Upper lobe of left lung (tissue), 6 donors: ENCODE data around the gene SAMD9L. TPM values are rescaled to one million over a fixed set of nuclear protein-coding genes. Genes with fewer than 3 reads are reported as not detected.
A peak's percentile ranks its signal among the peaks of the same experiment; 100 is the strongest.

ENCODE experiments used
- ATAC-seq, 2 donors: fragments of 200-7000 bp; cut with Tn5 transposase; one replicate each; pipeline ENCODE4 v1.9.1; 2022; ENCODE audit warnings: mild to moderate bottlenecking in 2 of 2, moderate library complexity in 2 of 2; ENCODE audit not compliant: low FRiP score in 2 of 2
- DNase-seq, 2 donors: peaks; one replicate each; pipeline ENCODE4 v3.0.0-alpha.2; 2019 to 2020
- H3K27ac ChIP-seq, 4 donors: fragments of 200-600 bp; sonication (generic); one replicate each; pipeline ENCODE4 v1.5.1; 2016 to 2019
- H3K27me3 ChIP-seq, 4 donors: fragments of 200-600 bp; sonication (generic); one replicate each; pipeline ENCODE4 v1.5.1; 2017 to 2019
- H3K36me3 ChIP-seq, 4 donors: fragments of 200-600 bp; sonication (generic); one replicate each; pipeline ENCODE4 v1.5.1; 2016 to 2019
- H3K4me1 ChIP-seq, 4 donors: fragments of 200-600 bp; sonication (generic); one replicate each; pipeline ENCODE4 v1.5.1; 2018 to 2019
- H3K4me3 ChIP-seq, 4 donors: fragments of 200-600 bp; sonication (generic); one replicate each; pipeline ENCODE4 v1.5.1; 2017 to 2019; ENCODE audit warnings: mild to moderate bottlenecking in 2 of 4, moderate library complexity in 1 of 4
- H3K9me3 ChIP-seq, 4 donors: fragments of 200-600 bp; sonication (generic); one replicate each; pipeline ENCODE4 v1.5.1; 2018 to 2019
- CTCF ChIP-seq, 6 experiments: fragments of 450-650 bp in 4 of 6; fragments of 200-600 bp in 2 of 6; sonication (generic) in 2 of 6; IDR thresholded peaks; one replicate each; pipeline ENCODE4 v1.5.1; 2016 to 2019; ENCODE audit warnings: antibody characterized with exemption in 6 of 6
- EP300 ChIP-seq, 4 donors: sonication (generic); formaldehyde crosslinking; IDR thresholded peaks; one replicate each; pipeline ENCODE4 v1.5.1; 2017; ENCODE audit warnings: antibody characterized with exemption in 4 of 4, control low read depth in 2 of 4
- POLR2A ChIP-seq, 4 donors: fragments of 450-650 bp; IDR thresholded peaks; one replicate each; pipeline ENCODE4 v1.5.1; 2016 to 2017; ENCODE audit warnings: antibody characterized with exemption in 4 of 4, mild to moderate bottlenecking in 2 of 4
- POLR2AphosphoS5 ChIP-seq, 2 donors: sonication (generic); formaldehyde crosslinking; IDR thresholded peaks; one replicate each; pipeline ENCODE4 v1.5.1; 2017; ENCODE audit warnings: antibody characterized with exemption in 2 of 2
- WGBS, 2 donors: methylation state at CpG; one replicate each; pipeline ENCODE4 v1.1.5; 2017 to 2018; 5-methylcytosine and 5-hydroxymethylcytosine counted together
- total RNA-seq, 6 donors: library from RNA; depleted of rRNA in 4 of 6; stranded (reverse); fragments of >200 nt in 4 of 6; gene quantifications; one replicate each; pipeline versions ENCODE4 v1.1.0 to v1.2.1, GENCODE V29; 2016 to 2021
- donor health status: DM: no; HTN: no; CAD: no; lungs with moderate emphysema.
- donor health status: DM: no; HTN: yes; CAD: no; lungs with severe emphysema.

The SAMD9L gene
- total RNA-seq, 6 donors from 2014 or later, result 20.7 to 50.6 (median 32.5) TPM

GRCh38 chr7:93120592-93121549 lies 27.3 kb downstream of the SAMD9L start:
- TF ChIP-seq POLR2A (IDR thresholded peaks at IDR 0.05) (no peak), POLR2AphosphoS5 (IDR thresholded peaks at IDR 0.05) (no peak), CTCF (IDR thresholded peaks at IDR 0.05) (no peak), EP300 (IDR thresholded peaks at IDR 0.05) (no peak)
- ATAC-seq, result no peak
- peaks cover 13 to 18% (median 16%) of the 10 kb centered on the region in 4 donors for H3K4me1 ChIP-seq
- no peaks in the 10 kb centered on the region for H3K9me3 ChIP-seq
- no peaks in the 10 kb centered on the region for H3K27me3 ChIP-seq
- no peak overlapping the region for H3K27ac ChIP-seq
- no peaks in the 10 kb centered on the region for H3K36me3 ChIP-seq
- 92 to 95% methylated on average over 7 to 12 of the region's 12 CpGs for WGBS, 2 donors
- peak in 1 of 2 donors; percentile 15 for DNase-seq
- no peak overlapping the region for H3K4me3 ChIP-seq

- Histone ChIP-seq H3K9me3 (no peaks in the 10 kb centered on the region), H3K27ac (no peak overlapping the region), H3K36me3 (peaks cover 0 to 9% (median 0%) of the 10 kb centered on the region in 4 donors), H3K4me3 (no peak overlapping the region), H3K4me1 (peaks cover 13 to 20% (median 16%) of the 10 kb centered on the region in 4 donors), H3K27me3 (no peaks in the 10 kb centered on the region)
- DNase-seq (no peak), ATAC-seq (no peak)
- WGBS, 2 donors, result 90 to 97% methylated on average over 4 of the region's 4 CpGs
- TF ChIP-seq CTCF (IDR thresholded peaks at IDR 0.05) (no peak), EP300 (IDR thresholded peaks at IDR 0.05) (no peak), POLR2A (IDR thresholded peaks at IDR 0.05) (no peak), POLR2AphosphoS5 (IDR thresholded peaks at IDR 0.05) (no peak)
Observed at GRCh38 chr7:93119191-93119905, 28.8 kb downstream of the SAMD9L start.

GRCh38 chr7:93117852-93118530 lies 30.2 kb downstream of the SAMD9L start, which contains the start of gene SAMD9:
TSS of gene SAMD9 (minus strand) at chr7:93117979. CDS start at chr7:93106097, 11,882 bp downstream.
- no peaks in the 10 kb centered on the region for H3K27me3 ChIP-seq
- TF ChIP-seq POLR2A (IDR thresholded peaks at IDR 0.05) (peak in 1 of 4 donors; percentile 53), POLR2AphosphoS5 (IDR thresholded peaks at IDR 0.05) (peak in 1 of 2 donors; percentile 49), CTCF (IDR thresholded peaks at IDR 0.05) (no peak)
- peaks cover 0 to 19% (median 0%) of the 10 kb centered on the region in 4 donors for H3K36me3 ChIP-seq
- 6 to 10% methylated on average over 4 of the region's 4 CpGs for WGBS, 2 donors
- ATAC-seq (peak; percentile 91 to 97), DNase-seq (peak in 1 of 2 donors; percentile 72)
- peak within 1 kb of the TSS; percentile 7 to 55 (median 42) for H3K4me3 ChIP-seq
- H3K9me3 ChIP-seq, result no peaks in the 10 kb centered on the region
- H3K4me1 ChIP-seq, result peaks cover 13 to 20% (median 16%) of the 10 kb centered on the region in 4 donors
- peak within 1 kb of the TSS; percentile 58 to 84 (median 79) for H3K27ac ChIP-seq

GRCh38 chr7:93117327-93117726 lies 30.9 kb downstream of the SAMD9L start:
- H3K36me3 ChIP-seq, result peaks cover 0 to 19% (median 0%) of the 10 kb centered on the region in 4 donors
- TF ChIP-seq POLR2A (IDR thresholded peaks at IDR 0.05) (no peak), EP300 (IDR thresholded peaks at IDR 0.05) (no peak), CTCF (IDR thresholded peaks at IDR 0.05) (no peak), POLR2AphosphoS5 (IDR thresholded peaks at IDR 0.05) (no peak)
- peaks cover 0 to 5% (median 2%) of the 10 kb centered on the region in 4 donors for H3K9me3 ChIP-seq
- peak overlapping the region; percentile 58 to 84 (median 79) for H3K27ac ChIP-seq
- H3K27me3 ChIP-seq, result no peaks in the 10 kb centered on the region
- DNase-seq (no peak), ATAC-seq (peak in 1 of 2 donors; percentile 31)
- 53 to 58% methylated on average over 1 of the region's 1 CpG for WGBS, 2 donors
- H3K4me1 ChIP-seq, result peaks cover 13 to 20% (median 16%) of the 10 kb centered on the region in 4 donors
- H3K4me3 ChIP-seq, result peak overlapping the region; percentile 2 to 55 (median 42)
